Measurements from ENCODE around the gene ALX4.

The ALX4 gene

DNA sequence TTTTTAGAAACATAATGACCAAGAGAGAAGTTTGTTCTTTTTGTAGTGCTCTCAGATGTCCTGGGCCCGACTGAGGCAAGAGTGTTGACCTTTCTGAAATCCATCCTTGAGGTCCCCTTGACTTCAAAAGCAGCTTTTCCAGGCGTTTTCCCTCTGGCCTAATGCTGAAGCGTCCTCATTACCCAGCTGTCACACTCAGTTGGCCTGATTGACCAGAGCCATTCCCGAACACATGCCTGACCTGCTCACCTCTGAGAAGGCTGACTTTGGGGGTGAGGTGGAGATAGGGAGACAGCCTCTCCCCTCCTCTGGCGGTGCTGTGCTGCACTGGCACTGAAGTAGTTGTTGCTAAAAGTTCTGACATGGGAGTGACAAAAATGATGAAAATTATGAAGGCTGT is 66.9 kb downstream of the ALX4 start:
- no peak for DNase-seq

DNA sequence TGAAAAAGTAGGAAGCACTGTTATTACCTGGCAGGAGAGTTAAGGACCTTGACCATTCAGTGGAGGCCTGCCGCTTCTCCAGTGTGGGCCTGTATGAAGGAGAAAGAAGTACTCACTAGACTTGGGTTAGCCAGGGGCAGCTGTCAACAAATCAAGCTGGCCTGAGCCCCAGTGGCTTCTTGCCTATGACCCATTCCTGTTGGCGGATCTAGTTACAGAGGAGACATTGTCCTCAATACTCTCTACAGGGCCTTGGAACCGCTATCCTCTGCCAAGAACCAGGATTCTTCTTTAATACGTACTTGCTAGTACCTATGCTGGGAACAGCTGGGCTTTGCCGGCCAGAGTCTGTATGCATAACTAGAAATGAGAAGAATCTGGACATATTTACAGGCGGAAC is 68.1 kb downstream of the ALX4 start:
- DNase-seq = no peak

DNA sequence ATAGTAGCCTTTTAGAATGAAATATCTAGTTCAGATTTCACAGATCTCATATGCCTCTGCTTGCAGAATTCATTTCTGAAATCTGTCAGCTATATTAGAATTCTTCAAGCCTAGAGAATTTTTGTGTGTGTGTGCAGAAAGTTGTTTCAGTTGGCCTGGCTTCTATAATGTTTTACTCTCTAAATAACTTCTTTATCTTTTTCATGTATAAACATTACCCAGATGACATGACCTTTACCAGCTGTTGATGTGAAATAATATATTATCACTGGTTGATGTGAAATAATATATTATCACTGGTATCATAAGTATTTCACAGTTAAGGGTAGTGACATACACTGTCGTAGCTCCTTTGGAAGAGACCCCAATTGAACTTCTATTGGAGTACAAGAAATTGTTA is 72.8 kb downstream of the ALX4 start:
- DNase-seq = no peak

DNA sequence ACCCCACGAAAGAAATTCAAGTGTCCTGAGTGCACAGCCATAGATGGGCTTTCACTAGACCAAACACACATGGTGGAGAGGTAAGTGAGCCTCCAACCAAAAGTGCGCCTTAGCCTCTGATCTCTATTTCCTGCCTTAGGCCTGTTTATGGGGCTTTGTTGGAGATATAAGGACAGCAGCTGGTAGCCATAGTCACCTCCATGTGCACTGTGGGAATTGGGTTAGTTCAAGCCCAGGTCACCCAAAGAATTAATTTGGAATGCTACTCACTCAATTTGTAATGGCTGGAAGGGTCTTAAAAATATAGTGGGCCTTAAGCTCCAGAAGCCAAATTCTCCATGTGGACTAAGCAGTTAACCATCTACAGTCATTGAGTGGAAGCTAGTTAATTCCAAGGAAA is 73.6 kb downstream of the ALX4 start:
- no peak for DNase-seq

DNA sequence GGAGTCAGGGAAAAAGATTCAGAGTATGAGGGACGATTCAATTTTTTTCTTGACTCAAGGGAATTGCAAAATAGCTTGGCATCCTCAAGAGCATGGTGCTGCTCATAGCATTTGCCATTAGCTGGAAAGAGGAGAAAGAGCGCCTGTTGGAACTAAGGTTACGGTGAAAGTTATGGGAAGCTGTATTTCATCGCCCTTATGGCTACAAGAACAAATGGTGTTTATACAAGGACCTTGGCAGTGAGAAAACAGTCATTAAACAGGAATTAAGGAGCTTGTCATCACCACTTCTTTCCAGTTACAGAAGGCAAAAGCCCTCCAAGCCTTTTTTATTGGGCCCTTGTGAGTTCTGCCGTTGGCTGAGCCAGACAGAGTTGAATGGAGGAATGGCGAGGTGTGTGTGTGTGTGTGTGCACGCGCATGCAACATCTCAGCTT is 74.2 kb downstream of the ALX4 start:
- DNase-seq = no peak

DNA sequence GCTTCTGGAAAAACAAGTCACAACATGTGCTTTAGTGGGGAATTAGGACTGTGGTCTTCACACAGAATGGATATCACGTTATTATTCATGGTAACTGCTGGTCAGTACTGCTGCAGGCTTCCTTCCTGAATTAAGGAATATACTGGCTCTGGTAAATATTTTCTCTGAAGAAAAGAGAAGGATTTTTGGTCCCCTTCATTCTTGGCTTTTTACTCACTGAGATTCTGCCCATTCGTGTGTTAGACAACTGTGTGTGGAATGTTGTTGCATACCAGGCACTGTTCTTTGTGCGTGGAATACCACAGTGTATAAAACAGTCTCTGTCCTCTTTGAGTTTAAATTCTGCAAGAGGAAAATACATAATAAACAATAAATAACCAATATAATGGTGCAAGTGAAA is 80.3 kb downstream of the ALX4 start:
- DNase-seq = no peak

DNA sequence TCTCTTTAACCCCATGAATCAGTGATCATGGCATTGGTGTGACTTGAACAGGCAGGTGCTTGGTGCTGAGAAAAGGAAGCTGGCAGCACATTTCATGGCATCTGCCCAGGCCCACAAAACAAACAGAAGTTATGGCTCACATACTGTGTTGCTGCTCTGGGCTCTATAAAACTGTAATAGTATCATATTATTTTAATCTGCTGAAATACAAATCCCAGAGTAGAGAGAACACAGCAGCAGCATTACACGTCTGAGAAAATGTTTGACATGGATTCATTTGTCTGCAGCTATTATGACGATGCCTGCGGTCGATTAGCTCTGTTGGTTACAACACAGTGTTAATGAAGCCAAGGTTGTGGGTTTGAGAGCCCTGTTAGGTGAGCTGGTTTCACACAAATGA is 80.8 kb downstream of the ALX4 start:
- no peak for DNase-seq

DNA sequence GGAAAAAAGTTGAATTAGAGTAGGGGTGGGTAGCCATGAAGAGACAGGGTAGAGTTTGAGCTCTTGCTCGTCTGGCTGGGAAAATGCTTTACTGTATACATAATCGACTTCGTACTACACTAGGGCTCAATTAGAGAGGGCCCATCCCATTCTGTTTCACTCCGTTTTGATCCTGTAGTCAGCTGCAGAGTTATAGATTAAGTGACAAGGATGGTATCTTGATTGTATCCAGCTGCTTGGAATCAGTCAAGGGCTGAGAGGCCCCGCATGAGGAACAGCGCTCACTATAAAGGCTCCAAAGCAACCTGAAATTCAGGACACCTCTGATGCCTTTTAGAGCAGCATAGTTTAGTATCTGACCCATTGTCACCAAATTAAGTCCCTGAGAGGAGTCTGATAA is 81.6 kb downstream of the ALX4 start:
- DNase-seq = no peak

DNA sequence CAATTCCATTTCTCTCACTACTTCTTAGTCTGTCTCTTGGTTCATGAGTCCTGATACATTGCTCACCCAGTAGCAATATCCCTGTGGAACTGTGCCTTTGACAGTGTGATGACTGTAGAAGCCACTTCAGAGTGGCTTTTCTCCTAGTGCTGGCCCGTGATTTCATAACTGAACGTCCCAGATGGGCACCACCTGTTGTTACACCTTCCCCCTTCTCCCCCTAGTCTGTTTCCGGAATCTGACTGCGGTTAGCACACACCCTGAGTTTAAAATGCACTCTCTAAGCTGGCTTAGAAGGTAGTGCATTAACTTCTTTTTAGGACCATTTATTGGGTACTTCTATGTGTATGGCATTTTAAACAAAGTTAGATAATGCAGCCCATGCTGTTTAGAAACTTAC is 83.0 kb downstream of the ALX4 start:
- DNase-seq = no peak

DNA sequence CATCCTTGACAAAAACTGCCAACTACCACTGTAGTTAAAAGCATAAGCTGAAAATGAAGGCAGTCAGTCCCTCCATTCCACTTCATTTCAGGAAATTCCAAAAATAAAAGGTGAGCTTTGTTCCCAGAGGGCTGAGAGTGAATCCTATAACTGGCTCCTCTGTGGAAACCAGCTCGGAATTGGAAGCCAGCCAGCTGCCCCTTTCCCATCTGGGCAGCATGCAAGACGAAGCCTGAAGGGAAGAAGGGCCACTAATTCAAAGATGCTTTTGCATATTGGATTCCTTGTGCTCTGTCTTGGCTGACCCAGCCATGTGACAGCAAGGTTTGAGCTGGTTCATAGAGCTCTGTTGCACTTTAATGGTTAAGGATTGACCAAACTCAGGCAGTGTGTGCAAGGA is 83.4 kb downstream of the ALX4 start:
- DNase-seq = no peak

DNA sequence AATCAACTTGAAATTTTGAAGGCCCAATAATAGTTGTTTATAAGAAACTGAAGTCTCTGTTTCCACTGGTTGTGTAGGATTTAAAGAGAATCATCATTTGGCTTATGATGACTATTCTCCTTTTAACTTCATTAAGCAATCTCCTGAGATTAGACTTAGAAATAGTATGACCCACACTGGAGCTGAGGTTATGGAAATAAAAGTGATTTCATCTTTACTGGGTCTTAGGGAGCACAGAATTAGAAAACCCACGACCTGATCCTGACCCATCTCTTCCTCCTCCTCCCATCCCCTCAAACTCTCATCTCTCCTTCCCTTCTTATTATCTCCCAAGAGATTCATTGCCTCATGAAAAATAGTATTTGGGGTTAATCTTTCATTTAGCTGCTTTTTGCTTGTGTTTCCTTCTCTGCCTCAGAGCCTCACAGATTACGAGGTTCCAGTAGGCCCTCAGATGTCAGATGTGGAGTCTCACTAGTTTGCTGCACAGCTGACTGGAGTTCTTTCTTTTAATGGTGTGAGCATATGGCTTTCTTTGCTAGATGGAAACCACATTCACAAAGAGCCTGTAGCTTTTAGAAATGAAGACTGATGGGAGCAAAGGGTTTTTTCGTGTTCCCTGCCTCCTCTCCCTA is 85.0 kb downstream of the ALX4 start:
- DNase-seq = no peak

DNA sequence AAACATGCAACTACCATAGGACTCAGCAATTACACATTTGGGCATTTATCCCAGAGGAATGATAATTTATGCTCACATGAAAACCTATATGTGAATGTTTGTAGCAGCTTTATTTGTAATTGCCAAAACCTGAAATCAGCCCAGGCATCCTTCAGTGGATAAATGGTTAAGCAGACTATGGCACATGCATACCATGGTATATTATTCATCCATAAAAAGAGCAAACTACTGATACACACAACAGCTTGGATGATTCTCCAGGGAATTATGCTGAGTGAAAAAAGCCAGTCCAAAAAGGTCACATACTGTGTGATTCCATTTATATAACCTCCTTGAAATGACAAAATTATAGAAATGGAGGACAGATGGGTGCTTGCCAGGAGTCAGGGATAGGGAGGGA is 86.7 kb downstream of the ALX4 start:
- DNase-seq = no peak

DNA sequence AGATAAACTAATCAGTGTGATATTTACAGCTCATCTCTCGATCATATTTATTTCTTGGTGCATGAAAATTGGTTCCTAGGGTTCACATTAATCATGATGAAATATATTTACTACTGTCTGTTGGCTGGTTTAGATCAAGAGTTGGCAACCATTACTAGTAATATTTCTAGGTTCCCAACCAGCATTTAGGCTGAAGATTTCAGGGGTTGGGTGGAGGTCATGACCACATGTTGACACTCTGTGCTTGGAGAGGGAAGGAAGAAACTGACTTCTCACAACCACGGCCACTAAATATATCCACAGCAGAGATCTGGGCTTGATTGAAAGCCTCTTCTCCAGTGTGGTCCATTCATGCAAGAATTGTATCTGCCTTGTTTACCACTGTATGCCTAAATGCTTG is 87.9 kb downstream of the ALX4 start:
- DNase-seq = no peak

DNA sequence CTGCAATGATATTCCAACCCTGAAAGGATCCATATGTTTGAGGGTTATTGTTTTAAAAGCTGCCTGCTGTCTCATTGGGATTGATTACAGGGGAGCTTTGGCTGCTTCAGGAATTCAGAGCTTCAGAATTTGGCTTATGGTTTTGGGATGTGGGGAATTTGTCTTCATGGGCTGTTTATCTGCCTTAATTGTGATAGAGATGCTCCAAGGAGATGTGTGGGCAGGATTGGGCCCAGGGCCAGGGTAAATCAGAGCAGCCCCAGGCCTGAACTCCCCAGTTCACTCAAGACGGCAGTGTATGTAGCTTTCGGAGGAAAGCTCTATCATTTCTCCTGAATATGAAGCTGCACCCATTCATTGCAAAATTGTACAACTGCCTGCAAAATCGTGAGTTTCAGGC is 88.5 kb downstream of the ALX4 start:
- DNase-seq = no peak

DNA sequence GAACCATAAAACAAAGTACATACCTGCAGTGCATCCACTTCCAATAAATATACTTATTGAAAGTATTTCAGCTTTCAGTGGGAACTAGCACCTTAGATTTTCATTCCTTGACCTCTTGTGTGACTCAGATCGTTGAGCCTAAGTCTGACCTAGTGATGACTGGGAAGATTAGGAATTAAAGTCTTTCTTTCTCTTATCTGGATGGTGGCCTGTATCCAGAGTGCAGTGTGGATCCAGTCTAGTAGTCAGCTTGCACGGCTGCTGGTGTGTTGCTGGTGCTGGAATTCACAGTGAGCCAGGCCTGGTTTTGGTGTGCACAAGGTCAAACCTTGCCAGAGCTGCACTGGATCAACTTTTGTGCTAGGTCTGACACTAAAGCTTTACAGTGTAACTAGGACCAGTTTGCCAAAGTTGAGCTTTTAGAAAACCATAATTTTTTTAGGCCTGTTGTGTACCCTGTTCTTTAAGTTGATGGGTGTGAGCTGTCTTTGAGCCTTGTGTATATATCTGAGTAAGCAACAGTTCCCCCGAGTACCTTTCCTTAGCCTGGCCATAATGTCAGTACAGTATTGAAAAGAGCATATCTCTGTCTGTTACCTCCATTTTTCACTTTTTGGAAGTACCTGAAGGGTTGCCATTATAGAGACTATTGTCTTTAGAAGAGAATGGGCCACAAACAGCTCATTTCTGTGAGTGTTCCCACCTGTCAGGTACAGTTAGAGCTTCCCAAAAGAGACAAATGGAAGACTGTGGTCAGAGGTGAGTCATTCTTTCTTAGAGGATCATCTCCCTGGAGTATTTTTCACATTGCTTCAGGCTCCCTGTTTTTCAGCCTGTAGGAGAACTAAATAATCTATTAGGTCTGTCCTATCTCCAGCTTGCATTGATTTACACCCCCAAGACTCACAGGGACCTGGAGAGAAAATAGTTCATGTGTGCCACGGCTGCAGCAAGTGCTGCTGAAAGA is 89.8 kb downstream of the ALX4 start:
- DNase-seq = no peak

DNA sequence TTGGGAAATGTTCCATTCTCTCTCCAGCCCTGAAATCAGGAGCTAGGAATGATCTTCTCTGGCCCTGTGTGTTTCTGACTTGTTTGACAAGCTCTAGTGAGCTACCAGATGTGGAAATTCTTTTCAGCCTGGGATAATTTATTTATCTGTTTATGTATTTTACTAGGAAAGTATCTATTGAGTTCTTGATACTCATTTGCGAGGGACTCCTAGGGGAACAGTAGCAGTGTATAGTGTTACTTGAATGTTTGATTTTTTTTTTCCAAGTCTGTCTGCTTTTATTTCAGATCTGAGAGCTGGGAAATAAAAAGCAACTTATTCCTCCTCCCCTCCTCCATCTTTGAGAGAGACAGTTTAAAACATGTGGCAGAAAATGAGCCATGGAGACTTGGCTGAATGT is 92.5 kb downstream of the ALX4 start:
- DNase-seq = no peak

DNA sequence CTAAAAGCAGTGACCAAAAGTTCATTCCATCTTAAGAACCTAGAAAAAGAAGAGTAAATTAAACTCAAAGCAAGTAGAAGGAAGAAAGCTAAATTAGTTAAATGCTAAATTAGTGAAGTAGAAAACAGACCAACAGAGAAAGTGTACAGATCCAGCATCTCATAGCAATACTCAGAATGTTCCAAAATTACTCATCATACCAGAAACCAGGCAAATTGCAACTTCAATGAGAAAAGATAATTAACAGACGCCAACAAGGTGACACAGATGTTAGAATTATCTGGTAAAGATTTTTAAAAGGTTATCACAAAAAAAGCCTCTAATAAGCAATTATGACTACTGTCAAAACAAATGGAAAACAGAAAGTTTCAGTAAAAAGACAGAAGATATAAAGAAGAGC is 96.8 kb downstream of the ALX4 start:
- no peak for DNase-seq

DNA sequence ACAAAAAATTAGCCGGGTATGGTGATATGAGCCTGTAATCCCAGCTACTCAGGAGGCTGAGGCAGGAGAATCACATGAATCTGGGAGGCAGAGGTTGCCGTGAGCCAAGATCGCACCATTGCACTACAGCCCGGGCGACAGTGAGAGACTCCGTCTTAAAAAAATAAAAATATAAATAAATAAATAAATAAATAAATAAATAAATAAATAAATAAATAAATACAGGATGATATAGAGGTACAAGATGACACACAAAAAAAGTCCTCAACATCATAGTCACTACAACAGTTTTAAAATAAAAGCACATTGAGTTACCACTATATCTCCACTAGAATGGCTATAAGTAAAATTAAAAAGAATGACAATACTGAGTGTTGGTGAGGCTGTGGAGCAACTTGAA is 97.8 kb downstream of the ALX4 start:
- no peak for DNase-seq
